Uterus (tissue), 2 donors: Measurements from ENCODE around the gene DHX35.

Experiments
- POLR2A ChIP-seq, 2 donors: fragments of 450-650 bp; IDR thresholded peaks; one replicate each; pipeline ENCODE4 v1.6.1; 2016; ENCODE audit warnings: antibody characterized with exemption in 2 of 2, mild to moderate bottlenecking in 1 of 2, moderate library complexity in 1 of 2
- TF ChIP-seq, protein P1 (sequence below), 4 experiments: fragments of 200-600 bp in 2 of 4; fragments of 450-650 bp in 2 of 4; sonication (generic) in 2 of 4; IDR thresholded peaks; one replicate each; pipeline ENCODE4 v1.5.1; 2016 to 2019; ENCODE audit warnings: antibody characterized with exemption in 4 of 4, mild to moderate bottlenecking in 2 of 4, moderate library complexity in 1 of 4

DNA sequence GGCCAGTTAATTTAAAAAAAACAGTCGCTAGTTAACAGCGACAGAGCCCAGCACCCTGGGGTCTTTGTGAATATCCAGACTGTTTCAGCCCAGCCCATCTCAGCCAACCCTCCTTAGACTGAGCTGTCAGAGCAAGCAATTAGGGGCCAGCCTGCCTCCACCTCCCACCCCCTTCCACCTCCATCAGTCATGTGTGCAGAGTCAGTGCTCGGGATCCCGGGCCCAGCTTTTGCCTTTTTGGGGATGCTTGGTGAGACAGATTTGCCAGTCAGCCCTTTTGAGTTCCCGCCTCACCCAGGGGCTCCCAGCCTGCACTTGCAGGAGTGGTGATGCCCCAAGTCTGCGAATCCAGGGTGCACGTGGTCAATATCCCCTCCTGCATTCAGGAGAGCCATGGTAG lies 42.5 kb upstream of the DHX35 start:
- TF ChIP-seq POLR2A (IDR thresholded peaks at IDR 0.05), result no peak
- TF ChIP-seq, protein P1, sequence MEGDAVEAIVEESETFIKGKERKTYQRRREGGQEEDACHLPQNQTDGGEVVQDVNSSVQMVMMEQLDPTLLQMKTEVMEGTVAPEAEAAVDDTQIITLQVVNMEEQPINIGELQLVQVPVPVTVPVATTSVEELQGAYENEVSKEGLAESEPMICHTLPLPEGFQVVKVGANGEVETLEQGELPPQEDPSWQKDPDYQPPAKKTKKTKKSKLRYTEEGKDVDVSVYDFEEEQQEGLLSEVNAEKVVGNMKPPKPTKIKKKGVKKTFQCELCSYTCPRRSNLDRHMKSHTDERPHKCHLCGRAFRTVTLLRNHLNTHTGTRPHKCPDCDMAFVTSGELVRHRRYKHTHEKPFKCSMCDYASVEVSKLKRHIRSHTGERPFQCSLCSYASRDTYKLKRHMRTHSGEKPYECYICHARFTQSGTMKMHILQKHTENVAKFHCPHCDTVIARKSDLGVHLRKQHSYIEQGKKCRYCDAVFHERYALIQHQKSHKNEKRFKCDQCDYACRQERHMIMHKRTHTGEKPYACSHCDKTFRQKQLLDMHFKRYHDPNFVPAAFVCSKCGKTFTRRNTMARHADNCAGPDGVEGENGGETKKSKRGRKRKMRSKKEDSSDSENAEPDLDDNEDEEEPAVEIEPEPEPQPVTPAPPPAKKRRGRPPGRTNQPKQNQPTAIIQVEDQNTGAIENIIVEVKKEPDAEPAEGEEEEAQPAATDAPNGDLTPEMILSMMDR (IDR thresholded peaks at IDR 0.05), result no peak
